Frontal cortex (tissue), 4 donors: ENCODE measurements around the gene GFRA4. TPM values are rescaled to one million over a fixed set of nuclear protein-coding genes. Genes with fewer than 3 reads are reported as not detected.

Source experiments
- DNase-seq, 2 donors: peaks; one replicate each; pipeline ENCODE4 v3.0.0; 2012; ENCODE audit warnings: low spot score in 2 of 2
- FAIRE-seq: peaks from 2 replicates; lab custom pipeline; 2012; peaks lifted over from hg19 to GRCh38; lab: Jason Lieb, UNC
- total RNA-seq: library from RNA; depleted of rRNA; stranded (reverse); fragments of >200 nt; gene quantifications from one replicate; pipeline ENCODE4 v1.2.3, GENCODE V29; 2014
- donor health status: control.
- donor health status: control.
- donor health status: control.

The GFRA4 gene
- total RNA-seq, 1 donor from 2014 or later, result not detected

DNA sequence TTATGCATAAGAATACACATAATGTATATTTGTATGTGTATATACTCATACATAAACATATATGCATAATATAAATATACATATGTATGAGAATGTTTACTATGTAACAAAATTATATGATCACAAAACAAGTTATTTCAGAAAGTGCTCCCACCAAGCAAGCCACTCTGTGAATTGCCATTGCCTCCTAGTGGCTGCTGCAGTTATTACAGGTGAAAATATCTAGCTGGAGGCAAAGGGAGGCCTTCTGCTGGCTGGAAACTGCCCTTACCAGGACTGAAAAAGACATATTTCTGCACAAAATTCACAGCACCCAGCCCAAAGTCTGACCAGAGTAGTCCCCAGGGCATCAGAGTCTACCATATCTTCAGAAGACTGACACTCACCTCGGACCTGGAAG lies 33.0 kb upstream of the GFRA4 start:
- FAIRE-seq, result no peak
- DNase-seq, result no peak

DNA sequence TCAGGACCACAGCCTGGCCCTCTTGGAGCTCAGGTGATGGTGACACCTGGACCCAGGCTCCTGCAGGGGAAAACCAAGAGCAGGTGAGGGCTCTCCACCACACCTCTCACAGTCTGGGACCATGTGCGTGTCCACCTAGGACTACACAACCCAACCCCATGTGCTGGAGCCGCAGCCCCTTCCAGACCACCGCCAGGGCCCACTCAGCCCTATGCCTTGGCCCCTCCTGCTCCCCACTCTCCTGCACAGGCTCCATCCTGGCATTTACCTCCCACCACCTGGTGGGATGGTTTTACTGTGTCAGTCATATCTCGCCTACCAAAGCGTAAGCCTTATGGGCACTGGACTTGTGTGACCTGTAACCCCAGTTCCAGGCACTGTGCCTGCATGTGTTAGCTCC lies 31.7 kb upstream of the GFRA4 start:
- no peak for FAIRE-seq
- DNase-seq, result no peak

DNA sequence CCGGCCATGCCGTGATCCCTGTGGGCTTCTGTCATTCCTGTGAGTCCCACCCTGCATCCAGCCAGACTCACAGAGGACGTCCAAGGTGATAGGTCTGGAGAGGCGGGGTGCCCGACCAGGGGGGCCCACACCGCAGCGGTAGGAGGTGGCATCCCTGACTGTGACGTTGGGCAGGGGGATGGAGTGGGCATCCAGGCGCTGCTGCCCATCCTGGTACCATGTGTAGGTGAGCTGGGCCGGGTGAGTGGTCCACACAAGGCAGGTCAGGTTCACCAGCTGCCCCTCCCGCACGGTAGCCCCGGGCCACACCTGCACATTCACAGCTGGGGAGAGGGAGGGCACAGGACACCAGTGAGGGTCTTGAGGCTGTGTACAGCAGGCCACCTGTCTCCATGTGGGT lies 30.2 kb upstream of the GFRA4 start:
- no peak for DNase-seq
- FAIRE-seq, result no peak

DNA sequence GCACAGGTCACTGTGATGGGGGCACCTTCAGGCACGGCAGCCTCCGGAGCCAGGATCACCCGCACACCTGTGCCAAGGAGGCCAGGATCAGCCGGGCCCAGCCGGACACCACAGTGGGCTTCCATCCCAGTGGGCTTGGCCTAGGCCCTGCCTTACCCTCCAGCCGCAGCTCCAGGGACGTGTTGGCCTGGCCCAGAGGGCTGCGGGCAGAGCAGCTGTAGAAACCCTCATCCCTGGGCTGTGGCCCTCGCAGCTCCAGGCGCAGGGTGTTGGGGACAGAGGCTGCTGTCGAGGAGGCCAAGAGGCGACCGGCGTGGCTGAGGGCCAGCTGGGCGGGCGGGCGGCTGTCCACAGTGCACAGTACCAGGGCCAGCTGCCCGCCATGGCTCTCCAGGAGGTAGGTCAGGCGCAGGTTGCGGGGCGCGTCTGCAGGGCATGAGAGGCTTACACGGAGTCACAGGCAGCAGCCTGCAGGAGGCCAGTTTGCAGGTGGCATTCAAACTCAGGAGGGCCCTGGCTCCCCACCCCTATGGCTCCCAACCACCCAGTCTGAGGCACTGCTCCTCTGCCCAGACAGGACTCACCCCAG lies 29.6 kb upstream of the GFRA4 start:
- DNase-seq (no peak), FAIRE-seq (no peak)

DNA sequence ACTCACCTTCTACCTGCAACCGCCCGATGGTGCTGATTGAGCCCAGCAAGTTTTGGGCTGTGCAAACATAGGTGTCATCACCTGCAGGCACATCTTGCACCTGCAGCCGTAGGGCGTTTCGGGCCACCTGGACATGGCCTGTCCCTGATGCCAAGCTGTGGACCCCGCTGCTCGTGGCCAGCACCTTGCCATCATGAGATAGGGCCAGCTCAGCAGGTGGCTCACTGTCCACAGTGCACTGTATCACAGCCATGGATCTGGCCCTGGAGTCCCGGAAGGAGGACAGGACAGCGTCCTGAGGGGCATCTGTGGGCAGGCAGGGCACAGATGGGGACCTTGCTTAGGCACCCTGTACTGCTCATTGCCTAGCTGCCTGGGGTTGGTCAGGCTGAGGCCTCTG lies 28.7 kb upstream of the GFRA4 start:
- no peak for FAIRE-seq

DNA sequence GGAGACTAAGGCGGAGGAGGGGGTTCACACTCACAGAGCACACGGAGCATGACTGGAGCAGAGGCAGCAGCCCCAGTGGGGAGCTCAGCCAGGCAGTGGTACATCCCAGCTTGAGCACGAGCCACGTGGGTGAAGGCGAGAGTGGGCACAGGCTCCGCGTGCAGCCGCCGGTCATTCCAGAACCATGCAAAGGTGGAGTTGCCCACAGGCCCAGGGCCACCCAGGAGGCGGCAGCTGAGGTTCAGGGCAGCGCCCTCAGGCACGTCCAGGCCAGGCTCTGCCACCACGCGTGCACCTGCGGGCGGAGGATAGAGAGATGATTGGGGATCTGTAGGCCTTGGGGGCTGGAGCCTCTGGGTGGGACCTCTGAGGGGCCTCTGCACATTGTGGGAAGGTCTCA lies 28.1 kb upstream of the GFRA4 start:
- DNase-seq, result no peak
- no peak for FAIRE-seq

More for the DNA sequence above, 28.7 kb upstream of the GFRA4 start:
- DNase-seq, result no peak

DNA sequence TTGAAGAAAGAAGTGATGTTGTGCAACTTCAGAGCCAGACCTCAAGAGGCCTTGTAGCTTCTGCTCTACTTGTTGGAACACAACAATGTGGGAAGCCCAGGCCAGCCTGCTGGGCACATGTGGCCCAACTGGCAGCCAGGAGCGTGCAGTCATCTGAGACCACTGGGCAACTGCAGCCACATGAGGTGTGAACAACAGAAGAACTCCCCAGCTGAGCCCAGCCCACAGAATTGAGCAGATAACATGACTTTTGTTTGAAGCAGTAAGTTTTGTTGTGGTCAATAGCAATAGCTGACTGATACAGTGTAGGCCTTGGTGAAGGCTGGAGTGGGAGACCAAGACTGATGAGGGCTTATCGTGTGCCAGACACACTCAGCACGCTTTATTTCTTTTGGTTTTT lies 27.2 kb upstream of the GFRA4 start:
- FAIRE-seq (no peak), DNase-seq (no peak)

DNA sequence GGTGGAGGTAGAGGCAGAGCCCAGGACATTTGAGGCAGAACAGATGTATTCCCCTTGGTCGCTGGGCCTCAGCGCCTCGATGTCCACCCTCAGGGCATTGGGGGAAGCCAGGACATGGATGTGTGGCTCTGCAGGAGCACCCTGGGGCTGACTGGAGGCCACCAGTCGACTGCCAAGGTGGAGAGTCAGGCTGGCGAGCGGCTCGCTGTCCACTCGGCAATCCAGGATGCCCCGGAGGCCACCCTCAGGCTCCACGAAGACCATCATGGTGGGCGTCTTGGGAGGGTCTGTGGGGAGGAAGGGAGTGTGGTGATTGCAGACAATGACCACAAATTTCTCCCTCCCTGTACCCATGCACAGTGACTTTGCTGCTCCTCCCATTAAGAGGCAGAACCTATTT lies 26.8 kb upstream of the GFRA4 start:
- DNase-seq (no peak), FAIRE-seq (no peak)

DNA sequence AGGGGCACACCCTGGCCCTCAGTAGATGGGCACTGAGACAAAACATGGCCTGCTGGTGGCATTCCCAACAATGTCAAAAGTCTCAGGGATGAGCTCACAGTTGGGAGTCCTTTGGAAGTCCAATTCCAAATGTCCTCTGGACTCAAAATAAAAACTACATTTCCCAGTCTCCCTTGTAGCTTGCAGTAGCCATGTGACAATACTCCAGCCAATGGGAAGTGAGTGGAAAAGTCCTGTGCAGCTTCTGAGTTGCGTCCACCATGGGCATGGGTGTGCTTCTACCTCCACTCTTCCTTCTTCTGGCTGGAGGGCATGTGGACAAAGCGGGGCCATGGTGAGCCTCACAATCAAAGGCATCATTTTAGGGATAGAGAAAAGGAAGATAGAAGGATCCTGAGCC lies 24.5 kb upstream of the GFRA4 start:
- DNase-seq, result peak; percentile 56 to 71
- FAIRE-seq, result no peak

DNA sequence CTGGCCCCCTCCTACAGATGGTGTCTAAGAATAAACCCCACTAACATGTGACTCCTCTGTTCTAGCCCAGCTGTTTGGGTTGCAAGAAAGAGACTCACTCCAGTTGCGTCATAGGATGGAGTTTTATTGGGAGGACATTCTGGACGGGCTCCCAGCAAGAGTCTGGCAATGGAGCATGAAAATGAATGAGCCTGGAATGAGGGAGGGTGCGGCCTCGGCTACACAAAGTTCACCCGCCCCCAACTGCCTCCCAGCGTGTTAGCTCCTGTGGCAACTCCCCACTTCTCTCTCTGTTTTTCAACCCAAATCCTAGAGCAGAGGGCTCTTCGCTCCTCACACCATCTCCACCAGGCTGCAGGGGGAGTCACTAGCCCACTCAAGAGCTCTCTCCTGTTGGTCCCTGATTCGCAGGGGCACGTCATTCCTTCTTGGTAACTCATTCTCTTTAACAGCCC lies 23.7 kb upstream of the GFRA4 start:
- DNase-seq, result peak; percentile 64 to 73
- FAIRE-seq, result no peak

DNA sequence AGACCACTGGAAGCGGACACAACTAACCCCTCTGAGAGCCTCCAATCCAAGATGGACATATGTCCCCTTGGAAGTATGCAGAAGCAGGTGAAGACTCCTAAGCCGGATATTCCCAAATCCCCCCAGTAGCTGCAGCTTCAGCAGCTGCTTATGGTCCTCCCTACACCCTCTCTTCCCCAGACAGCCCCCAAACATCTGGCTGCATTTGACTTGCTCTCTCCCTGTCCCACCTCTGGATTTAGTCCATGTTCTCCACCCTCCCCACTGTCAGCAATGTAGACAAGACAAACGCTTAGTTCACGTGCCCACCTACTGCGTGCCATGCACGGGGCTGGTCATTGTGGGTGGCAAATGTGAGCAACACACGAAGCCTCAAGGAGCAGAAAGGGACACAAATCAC lies 23.2 kb upstream of the GFRA4 start:
- DNase-seq, result no peak
- FAIRE-seq, result no peak

DNA sequence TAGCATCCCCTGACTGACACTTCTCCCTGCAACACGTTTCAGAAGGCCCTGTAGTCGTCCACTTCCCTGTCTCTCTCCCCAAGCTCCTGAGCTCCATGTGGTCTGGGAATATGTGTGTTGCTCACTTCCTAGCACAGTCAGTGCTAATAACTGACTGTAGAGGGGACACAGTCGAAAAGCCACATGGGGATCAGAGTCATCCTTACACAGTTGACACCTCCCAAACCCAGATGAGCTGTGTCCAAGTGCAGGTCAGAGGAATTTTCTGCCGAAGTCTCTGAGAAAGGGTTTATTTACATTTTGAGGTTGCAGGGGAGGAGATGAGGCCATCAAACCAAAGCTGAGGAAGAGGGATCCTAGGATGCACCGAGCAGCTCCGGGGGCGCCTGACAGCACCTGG lies 22.1 kb upstream of the GFRA4 start:
- FAIRE-seq, result no peak

DNA sequence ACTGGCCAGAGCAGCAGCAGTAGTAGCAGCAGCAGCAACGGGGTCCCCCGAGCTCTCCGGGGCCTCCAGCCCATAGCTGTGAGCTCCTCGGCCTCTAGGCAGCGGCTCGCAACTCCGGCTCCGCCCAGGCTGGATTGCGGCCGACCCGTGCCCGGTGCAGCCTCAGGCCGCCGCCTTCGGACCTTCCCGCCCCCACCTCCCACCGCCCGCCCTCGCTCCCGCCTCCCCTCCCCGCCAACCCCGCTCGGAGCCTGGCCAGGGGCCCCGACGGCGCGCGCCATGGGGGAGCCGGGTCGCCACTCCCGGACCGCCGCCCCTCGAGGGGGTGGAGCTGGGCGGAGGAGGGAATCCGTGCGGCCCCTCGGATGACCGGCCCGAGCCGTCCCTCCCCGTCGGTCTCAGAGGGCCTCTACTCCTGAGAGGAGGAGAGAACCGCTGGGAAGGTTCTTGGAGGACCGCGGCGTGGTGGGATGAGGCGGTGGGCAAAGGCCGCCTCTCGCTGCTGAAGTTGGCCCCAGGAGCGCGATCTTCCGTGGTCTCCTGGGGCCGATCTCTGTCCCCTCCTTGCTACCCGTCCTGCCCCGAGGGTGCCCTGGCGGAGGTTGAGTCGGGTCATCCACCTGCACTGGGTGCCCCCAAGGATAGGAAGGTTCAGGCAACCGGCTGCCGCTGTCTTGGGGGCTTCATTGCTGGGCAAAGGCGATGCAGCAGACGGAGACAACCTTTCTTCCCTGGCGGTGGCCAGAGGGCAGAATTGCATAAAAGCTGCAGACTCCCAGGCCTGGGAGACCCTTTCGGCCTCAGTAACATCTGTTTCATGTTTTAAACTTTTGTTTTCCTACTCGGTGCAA lies 19.0 kb upstream of the GFRA4 start, which contains the start of gene ADAM33:
ADAM33 (minus strand) TSS at position 80 of the 851 bp plus-strand sequence; CDS start at position 74, 6 bp downstream.
- FAIRE-seq, result no peak
- DNase-seq, result no peak

More for the DNA sequence above, 22.1 kb upstream of the GFRA4 start:
- no peak for DNase-seq

DNA sequence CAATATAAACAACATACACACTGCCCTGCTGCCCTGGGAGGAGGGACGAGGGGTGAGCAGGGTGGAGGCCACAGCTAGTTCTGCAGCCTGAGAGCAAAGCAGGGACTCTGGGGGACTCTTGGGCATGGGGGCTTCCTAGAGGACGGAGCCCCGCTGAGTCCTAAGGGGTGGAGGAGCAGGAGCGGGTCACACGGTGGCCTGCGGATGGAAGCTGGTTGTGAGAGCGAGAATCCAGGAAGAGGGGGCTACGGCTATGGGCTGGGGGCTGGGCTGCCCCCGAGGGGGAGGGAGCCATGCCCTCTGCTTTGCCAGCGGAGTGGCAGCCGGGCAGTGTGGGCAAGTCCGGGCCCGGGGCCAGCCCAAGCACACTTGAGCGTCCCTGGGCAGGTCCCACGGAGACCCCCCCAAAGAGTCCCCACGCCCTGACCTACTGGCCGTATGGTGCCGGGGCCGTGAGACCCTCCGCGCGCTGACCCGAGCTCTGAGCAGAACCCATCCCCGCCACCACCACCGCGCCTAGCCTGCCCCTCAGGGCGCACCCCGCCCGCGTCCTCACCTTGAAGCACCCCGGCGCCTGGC lies 18.2 kb upstream of the GFRA4 start:
- no peak for DNase-seq
- no peak for FAIRE-seq

DNA sequence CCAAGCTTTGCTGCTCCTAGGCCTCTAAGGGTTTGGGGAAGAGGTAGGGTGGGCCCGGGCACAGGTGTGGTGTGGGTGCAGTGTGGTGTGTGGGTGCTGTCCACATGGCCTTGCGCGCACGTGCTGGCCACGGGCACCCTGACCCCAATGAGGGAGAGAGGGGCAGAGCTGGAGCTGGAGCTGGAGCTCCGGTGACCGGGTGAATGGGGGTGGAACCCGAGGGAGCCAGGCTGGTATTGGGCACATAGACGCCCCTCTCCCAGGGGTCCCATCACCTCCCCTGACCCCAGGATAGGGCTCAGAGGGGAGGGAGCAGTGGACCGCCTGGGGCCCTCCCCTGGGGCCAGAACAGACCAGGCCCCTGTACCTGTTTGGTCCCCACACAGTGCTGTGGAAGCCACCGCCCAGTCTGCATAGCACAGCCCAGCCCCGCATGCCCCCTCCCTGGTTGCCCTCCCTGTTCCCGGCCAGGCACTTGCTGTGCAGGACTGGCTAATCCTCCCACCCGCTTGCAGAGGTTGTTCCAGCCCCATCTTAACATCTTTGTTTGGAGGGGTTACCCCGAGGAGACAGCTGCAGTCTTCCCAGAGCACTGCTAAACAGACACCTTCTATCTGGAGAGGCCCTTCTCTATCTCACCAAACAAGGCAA lies 17.6 kb upstream of the GFRA4 start:
- no peak for FAIRE-seq
- no peak for DNase-seq

DNA sequence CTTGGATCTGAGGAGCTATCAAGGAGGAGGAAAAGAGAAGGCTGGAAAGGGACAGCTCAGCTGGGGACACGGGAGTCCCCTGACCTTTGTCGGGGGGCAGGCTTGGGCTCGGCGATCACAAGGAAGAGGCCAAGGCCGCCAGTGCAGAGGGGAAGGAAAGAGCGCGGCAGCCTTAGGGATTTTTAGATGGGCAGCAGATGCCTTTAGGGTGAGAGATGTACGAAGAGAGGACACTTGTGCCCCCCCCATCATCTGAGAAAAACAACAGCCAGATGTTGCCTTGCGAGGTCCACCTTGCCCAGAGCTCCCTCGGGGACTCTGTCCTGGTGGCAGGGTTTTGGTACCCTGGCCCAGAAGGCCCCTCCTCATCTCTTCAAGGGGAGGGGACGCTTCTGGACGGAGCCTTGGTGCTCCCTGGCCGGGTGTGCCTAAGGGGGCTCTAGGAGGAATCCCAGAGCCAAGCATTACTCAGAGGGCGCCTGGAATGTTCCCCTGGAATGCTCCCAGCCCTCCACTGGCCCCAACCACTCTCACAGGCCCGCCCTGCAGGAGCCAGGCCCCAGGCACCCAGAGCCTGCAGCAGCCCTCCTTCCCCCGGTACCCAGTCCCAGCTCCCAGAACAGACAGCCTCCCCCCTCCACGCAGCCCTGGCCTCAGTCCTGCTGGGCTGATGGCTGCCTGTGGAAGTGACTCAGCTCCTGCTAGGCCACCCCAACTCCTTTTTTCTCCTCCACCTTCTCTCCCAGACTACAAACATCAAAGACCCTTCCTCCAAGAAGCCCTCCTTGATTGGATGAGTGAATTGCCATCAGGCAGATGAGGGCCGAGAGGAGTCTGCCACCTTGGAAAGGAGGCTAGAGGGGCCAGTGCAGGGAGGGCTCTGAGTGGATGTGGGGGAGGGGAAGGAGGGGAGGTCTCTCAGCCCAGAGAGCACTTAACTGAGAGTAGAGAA lies 16.8 kb upstream of the GFRA4 start:
- DNase-seq, result no peak

DNA sequence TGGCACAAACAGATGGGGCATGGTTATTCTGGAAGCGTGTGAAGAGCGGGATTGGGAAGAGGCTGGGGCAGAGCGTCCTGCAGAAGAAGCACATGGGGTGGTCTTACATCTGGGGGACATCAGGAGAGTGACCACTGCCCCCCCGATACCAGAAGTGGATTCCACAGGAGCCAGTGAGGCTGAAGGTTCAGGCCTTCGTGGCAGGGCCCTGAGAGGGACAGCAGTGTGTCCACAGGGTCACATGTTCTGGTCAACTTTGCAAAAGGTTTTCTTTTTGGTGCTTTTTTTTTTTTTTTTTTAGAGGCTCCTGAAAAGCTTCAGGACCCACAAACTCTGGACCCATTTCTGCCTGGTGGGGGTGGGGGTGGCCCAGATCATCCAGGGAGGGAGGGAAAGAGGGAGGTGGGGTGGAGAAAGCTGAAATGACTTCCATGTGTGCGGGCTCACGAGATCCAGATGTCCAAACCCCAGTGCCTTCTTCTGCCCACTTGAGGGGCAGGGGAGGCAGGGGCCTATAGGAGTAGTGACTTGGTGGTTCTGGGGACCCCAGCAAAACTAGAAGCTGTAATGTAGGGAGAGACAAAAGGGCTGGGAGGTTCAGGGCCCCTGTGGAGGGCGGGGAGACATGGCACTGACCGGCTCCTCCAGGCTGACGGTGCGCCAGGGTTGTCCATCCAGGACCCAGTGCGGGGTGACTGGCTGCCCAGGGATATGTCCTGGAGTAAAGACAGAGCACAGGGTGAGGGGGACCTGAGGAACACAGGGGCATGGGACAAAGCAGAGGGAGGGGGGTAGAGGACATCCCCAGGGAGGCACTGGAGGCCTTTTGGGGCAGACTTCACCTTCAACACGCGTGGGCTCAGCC lies 15.9 kb upstream of the GFRA4 start:
- FAIRE-seq, result no peak

More for the DNA sequence above, 16.8 kb upstream of the GFRA4 start:
- FAIRE-seq, result no peak

DNA sequence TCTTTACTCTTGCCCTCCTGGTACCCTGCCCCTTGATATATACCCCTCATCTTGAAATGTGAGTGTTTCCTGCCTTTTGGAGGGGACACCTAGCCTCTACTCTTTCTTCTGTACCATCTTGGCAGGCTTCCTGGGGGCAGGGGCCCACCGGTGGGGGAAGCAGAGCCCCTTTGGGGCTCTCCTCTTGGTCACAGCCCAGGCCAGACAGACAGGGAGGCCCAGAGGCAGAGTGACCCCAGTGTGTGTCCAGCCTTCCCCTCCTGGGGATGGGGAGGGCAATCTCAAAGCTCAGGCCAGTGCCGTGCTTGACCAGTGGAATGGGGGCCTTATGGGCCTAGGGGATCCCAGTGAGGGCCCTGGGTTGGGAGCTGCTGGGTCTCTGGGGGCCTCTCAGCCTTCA lies 15.0 kb upstream of the GFRA4 start:
- FAIRE-seq, result no peak
- no peak for DNase-seq

More for the DNA sequence above, 15.9 kb upstream of the GFRA4 start:
- DNase-seq, result no peak
